ENCODE results near the gene GPC1. TPM values are rescaled to one million over a fixed set of nuclear protein-coding genes. Genes with fewer than 3 reads are reported as not detected.

GPC1 gene
- total RNA-seq, 4 donors from 2014 or later = 4.4 to 18.2 (median 7.1) TPM

- Histone ChIP-seq H3K36me3 (no peaks in the 10 kb centered on the region), H3K4me1 (no peaks in the 10 kb centered on the region), H3K27ac (no peak overlapping the region), H3K27me3 (no peaks in the 10 kb centered on the region), H3K9me3 (peaks cover 0 to 14% (median 3%) of the 10 kb centered on the region in 4 donors), H3K4me3 (no peak overlapping the region)
- DNase-seq = no peak
- TF ChIP-seq POLR2A (IDR thresholded peaks at IDR 0.05) (no peak), CTCF (IDR thresholded peaks at IDR 0.05) (no peak)
These were observed 12.7 kb upstream of the GPC1 start for GRCh38 chr2:240422658-240423329.

DNA sequence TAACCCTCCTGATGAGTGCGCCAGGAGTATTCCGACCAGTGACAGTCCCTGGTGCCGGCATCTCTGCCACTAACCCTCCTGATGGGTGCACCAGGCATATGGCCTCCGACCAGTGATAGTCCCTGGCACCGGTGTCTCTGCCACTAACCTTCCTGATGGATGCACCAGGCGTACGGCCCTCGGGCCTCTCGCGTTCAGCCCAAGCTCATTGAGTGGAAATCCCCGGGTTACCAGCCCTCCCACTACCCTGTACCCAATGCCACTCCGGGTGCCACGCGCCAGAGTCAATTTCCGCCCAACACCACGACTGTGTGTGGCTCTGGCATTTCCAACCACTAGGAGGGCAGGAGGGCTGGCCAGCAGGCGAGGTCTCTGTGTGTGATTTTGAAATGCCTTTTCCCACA lies 11.7 kb upstream of the GPC1 start:
- H3K9me3 ChIP-seq = peaks cover 0 to 14% (median 3%) of the 10 kb centered on the region in 4 donors
- no peak overlapping the region for H3K27ac ChIP-seq
- H3K36me3 ChIP-seq = no peaks in the 10 kb centered on the region
- no peaks in the 10 kb centered on the region for H3K27me3 ChIP-seq
- DNase-seq = peak in 1 of 3 donors; percentile 29
- no peak for TF ChIP-seq POLR2A (IDR thresholded peaks at IDR 0.05)
- TF ChIP-seq CTCF (IDR thresholded peaks at IDR 0.05) = no peak
- no peak overlapping the region for H3K4me3 ChIP-seq
- H3K4me1 ChIP-seq = no peaks in the 10 kb centered on the region

GRCh38 chr2:240424341-240425235 lies 10.9 kb upstream of the GPC1 start:
- no peak for TF ChIP-seq CTCF (IDR thresholded peaks at IDR 0.05)
- TF ChIP-seq POLR2A (IDR thresholded peaks at IDR 0.05) = no peak
- peak in 1 of 3 donors; percentile 28 for DNase-seq
- peaks cover 0 to 9% (median 3%) of the 10 kb centered on the region in 4 donors for H3K9me3 ChIP-seq
- H3K36me3 ChIP-seq = no peaks in the 10 kb centered on the region
- no peak overlapping the region for H3K27ac ChIP-seq
- H3K4me1 ChIP-seq = no peaks in the 10 kb centered on the region
- no peak overlapping the region for H3K4me3 ChIP-seq
- H3K27me3 ChIP-seq = no peaks in the 10 kb centered on the region

- no peak for TF ChIP-seq CTCF (IDR thresholded peaks at IDR 0.05)
- no peak for TF ChIP-seq POLR2A (IDR thresholded peaks at IDR 0.05)
- Histone ChIP-seq H3K9me3 (peaks cover 0 to 9% (median 2%) of the 10 kb centered on the region in 4 donors), H3K27me3 (no peaks in the 10 kb centered on the region), H3K36me3 (no peaks in the 10 kb centered on the region), H3K4me3 (no peak overlapping the region), H3K27ac (no peak overlapping the region), H3K4me1 (no peaks in the 10 kb centered on the region)
- DNase-seq = no peak
These were observed 10.2 kb upstream of the GPC1 start for GRCh38 chr2:240425236-240425615.

- Histone ChIP-seq H3K4me3 (no peak overlapping the region), H3K9me3 (peaks cover 0 to 9% (median 2%) of the 10 kb centered on the region in 4 donors), H3K27ac (no peak overlapping the region)
These were observed 9.8 kb upstream of the GPC1 start for GRCh38 chr2:240425697-240426096.

More at GRCh38 chr2:240425697-240426096, 9.8 kb upstream of the GPC1 start:
- Histone ChIP-seq H3K27me3 (no peaks in the 10 kb centered on the region), H3K36me3 (no peaks in the 10 kb centered on the region), H3K4me1 (no peaks in the 10 kb centered on the region)
- TF ChIP-seq CTCF (IDR thresholded peaks at IDR 0.05) (no peak), POLR2A (IDR thresholded peaks at IDR 0.05) (no peak)
- DNase-seq = no peak

All from Peyer's patch (tissue), 4 donors.